K562 (cell line): ENCODE results near the gene TBL1X. TPM values are rescaled to one million over a fixed set of nuclear protein-coding genes. Genes with fewer than 3 reads are reported as not detected.

Source experiments
- CREB1 ChIP-seq, 2 experiments: sonication (generic) in 1 of 2; formaldehyde crosslinking in 1 of 2; IDR thresholded peaks; 2 replicates each; pipeline versions ENCODE4 v1.6.1 to v1.8.0; 2012 to 2022; ENCODE audit warnings: inconsistent platforms in 1 of 2, mild to moderate bottlenecking in 1 of 2, missing genetic modification reagents in 1 of 2, moderate library complexity in 1 of 2
- CUX1 ChIP-seq: fragments of 200-800 bp; sonication (Bioruptor generic); IDR thresholded peaks from 2 replicates; pipeline ENCODE4 v1.6.1; 2016; ENCODE audit warnings: missing genetic modification characterization, missing compliant biosample characterization
- FOSL1 ChIP-seq: fragments of 200-800 bp; sonication (Bioruptor generic); conservative IDR thresholded peaks from 2 replicates; pipeline ENCODE4 v1.6.1; 2016; ENCODE audit warnings: missing genetic modification characterization, missing compliant biosample characterization
- MGA ChIP-seq: fragments of 450-650 bp; IDR thresholded peaks from 2 replicates; pipeline ENCODE4 v1.6.1; 2016; ENCODE audit warnings: mild to moderate bottlenecking, moderate library complexity
- ZNF583 ChIP-seq: fragments of 250-450 bp; sonication (Bioruptor Pico); IDR thresholded peaks from 2 replicates; pipeline ENCODE4 v1.4.0; 2020
- ZNF699 ChIP-seq: fragments of 250-450 bp; sonication (Bioruptor Pico); IDR thresholded peaks from 2 replicates; pipeline ENCODE4 v1.8.0; 2021; ENCODE audit warnings: mild to moderate bottlenecking, moderate library complexity; ENCODE audit not compliant: insufficient replicate concordance
- polyA plus RNA-seq, 8 experiments: library from polyadenylated mRNA; depleted of rRNA in 4 of 8; stranded (reverse) in 5 of 8; unstranded in 3 of 8; fragments of >200 nt; fragmentation: Nextera tagmentation in 2 of 8; fragmentation: Illumina TruSeq in 1 of 8; extraction: Ambion mirVana in 2 of 8; extraction: Trizol in 1 of 8; gene quantifications; 2 replicates each; pipeline versions ENCODE4 v1.2.1 to v1.2.3, GENCODE V29; 2011 to 2014; ENCODE audit warnings: inconsistent platforms in 1 of 8, missing spikeins in 1 of 8
- total RNA-seq, 7 experiments: library from RNA; depleted of rRNA in 6 of 7; stranded (reverse); fragments of >200 nt in 6 of 7; fragmentation: Illumina TruSeq in 2 of 7; extraction: Trizol in 2 of 7; gene quantifications; 2 replicates each; pipeline versions ENCODE4 v1.2.1 to v1.2.3, GENCODE V29; 2011 to 2021; ENCODE audit warnings: low replicate concordance in 1 of 7

TBL1X gene
- total and polyA plus RNA-seq, 9 of the 15 experiments (the other 6 are each of a cell fraction or from before 2014, with no cell fraction given) = 6.0 to 49.6 (median 19.7) TPM

- TF ChIP-seq CUX1 (CRISPR knock-in tag) = no peak
- TF ChIP-seq ZNF699 (CRISPR knock-in tag) = no peak
- no peak for TF ChIP-seq MGA
- TF ChIP-seq CREB1 (IDR thresholded peaks at IDR 0.05) = no peak
- no peak for TF ChIP-seq CREB1 (CRISPR knock-in tag; IDR thresholded peaks at IDR 0.05)
- TF ChIP-seq FOSL1 = no peak
- TF ChIP-seq ZNF583 = no peak
- TF ChIP-seq, all 486 proteins: peak for 0
These were observed 1.9 kb downstream of the TBL1X start (continued) for GRCh38 chrX:9466736-9467135.
